Activated CD8-positive, alpha-beta T cell treated with anti-CD3 and anti-CD28 coated beads for 36 hours (primary cell): Measurements from ENCODE around the gene CCDC92B. TPM values are rescaled to one million over a fixed set of nuclear protein-coding genes. Genes with fewer than 3 reads are reported as not detected.
A peak's percentile ranks its signal among the peaks of the same experiment; 100 is the strongest.
"Not testable (repeated sequence)": the region's sequence is repeated elsewhere in the genome, so short reads cannot be mapped to it uniquely, and the experiment has no call there.

Experiments
- ATAC-seq: fragments of 200-7000 bp; cut with Tn5 transposase; one replicate; pipeline ENCODE4 v1.10.0; 2021; ENCODE audit warnings: mild to moderate bottlenecking, moderate library complexity
- CTCF ChIA-PET: fragments of 350-600 bp; sonication (Branson Sonifier 250); formaldehyde crosslinking; loops from one replicate; lab custom pipeline; 2021; ENCODE audit warnings: antibody characterized with exemption; lab: Charles Lee
- POLR2A ChIA-PET: fragments of 350-600 bp; sonication (Branson Sonifier 250); formaldehyde crosslinking; loops from one replicate; lab custom pipeline; 2021; ENCODE audit warnings: antibody characterized with exemption; lab: Charles Lee
- DNase-seq: peaks from one replicate; pipeline ENCODE4 v3.0.0-alpha.2; 2020
- H3K27ac Mint-ChIP-seq: one replicate; pipeline ENCODE4 v1.8.0; 2021; ENCODE audit warnings: mild to moderate bottlenecking, mixed read lengths
- H3K27me3 Mint-ChIP-seq: one replicate; pipeline ENCODE4 v1.8.0; 2021; ENCODE audit warnings: mixed read lengths
- H3K36me3 Mint-ChIP-seq: one replicate; pipeline ENCODE4 v1.8.0; 2021; ENCODE audit warnings: low read depth, mixed read lengths
- H3K4me1 Mint-ChIP-seq: one replicate; pipeline ENCODE4 v1.8.0; 2021; ENCODE audit warnings: low read depth, mixed read lengths
- H3K4me3 Mint-ChIP-seq: one replicate; pipeline ENCODE4 v1.8.0; 2021; ENCODE audit warnings: mild to moderate bottlenecking, moderate library complexity, mixed read lengths
- H3K9me3 Mint-ChIP-seq: one replicate; pipeline ENCODE4 v1.8.0; 2021; ENCODE audit warnings: mixed read lengths
- intact Hi-C: fragments of 100-400 bp; cut with micrococcal nuclease; formaldehyde crosslinking; loops from one replicate; pipeline ENCODE4 v1.10.0; 2022
- total RNA-seq, 2 experiments: library from RNA; stranded (reverse); gene quantifications; one replicate each; pipeline ENCODE4 v1.2.3, GENCODE V29; 2021
- TF ChIP-seq, protein P1 (sequence below): fragments of 200-600 bp; IDR thresholded peaks from one replicate; pipeline ENCODE4 v1.8.0; 2022; ENCODE audit warnings: antibody characterized with exemption, mild to moderate bottlenecking

CCDC92B gene
- total RNA-seq, 2 experiments from 2014 or later = 0.09 TPM; not detected in 1

DNA sequence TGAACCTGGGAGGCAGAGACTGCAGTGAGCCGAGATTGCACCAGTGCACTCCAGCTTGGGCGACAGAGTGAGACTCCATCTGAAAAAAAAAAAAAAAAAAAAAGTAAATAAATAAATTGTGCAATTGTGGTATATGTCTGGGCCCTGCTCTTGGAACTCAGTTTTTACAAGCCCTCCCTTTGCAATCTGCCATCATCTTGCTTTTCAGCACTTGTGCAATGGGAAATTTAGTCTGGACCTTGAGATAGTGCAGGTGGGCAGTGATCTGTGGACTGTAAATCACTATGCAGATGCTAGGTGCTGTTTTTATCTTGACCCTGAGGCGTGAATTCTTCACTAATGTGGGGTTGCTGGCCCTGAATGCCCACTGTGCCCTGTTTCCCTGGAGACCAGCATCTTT, 40.2 kb upstream of the CCDC92B start:
- POLR2A ChIA-PET = interaction anchor here (1.3 kb wide), 1 partner anchor 40 kb away, joined by 4 read pairs; the partner anchor contains the start of gene CCDC92B
- CTCF ChIA-PET = interaction anchor here (2.0 kb wide), 1 partner anchor 59 kb away, joined by 11 read pairs; no protein-coding TSS in a partner anchor
- Mint-ChIP-seq H3K4me3 (no peak overlapping the region), H3K9me3 (no peaks in the 10 kb centered on the region), H3K4me1 (peaks cover 31% of the 10 kb centered on the region), H3K27me3 (peaks cover 28% of the 10 kb centered on the region), H3K36me3 (no peaks in the 10 kb centered on the region), H3K27ac (no peak overlapping the region)
- DNase-seq (no peak), ATAC-seq (no peak)
- TF ChIP-seq, protein P1, sequence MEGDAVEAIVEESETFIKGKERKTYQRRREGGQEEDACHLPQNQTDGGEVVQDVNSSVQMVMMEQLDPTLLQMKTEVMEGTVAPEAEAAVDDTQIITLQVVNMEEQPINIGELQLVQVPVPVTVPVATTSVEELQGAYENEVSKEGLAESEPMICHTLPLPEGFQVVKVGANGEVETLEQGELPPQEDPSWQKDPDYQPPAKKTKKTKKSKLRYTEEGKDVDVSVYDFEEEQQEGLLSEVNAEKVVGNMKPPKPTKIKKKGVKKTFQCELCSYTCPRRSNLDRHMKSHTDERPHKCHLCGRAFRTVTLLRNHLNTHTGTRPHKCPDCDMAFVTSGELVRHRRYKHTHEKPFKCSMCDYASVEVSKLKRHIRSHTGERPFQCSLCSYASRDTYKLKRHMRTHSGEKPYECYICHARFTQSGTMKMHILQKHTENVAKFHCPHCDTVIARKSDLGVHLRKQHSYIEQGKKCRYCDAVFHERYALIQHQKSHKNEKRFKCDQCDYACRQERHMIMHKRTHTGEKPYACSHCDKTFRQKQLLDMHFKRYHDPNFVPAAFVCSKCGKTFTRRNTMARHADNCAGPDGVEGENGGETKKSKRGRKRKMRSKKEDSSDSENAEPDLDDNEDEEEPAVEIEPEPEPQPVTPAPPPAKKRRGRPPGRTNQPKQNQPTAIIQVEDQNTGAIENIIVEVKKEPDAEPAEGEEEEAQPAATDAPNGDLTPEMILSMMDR = no peak
- intact Hi-C loops = loop anchor here (10.0 kb wide), 1 partner anchor 45 kb away; no protein-coding TSS in a partner anchor

- peaks cover 3% of the 10 kb centered on the region for H3K4me1 Mint-ChIP-seq
- peak; percentile 100 for ATAC-seq
- intact Hi-C loops = loop anchor here (10.0 kb wide), 1 partner anchor 48 kb away; no protein-coding TSS in a partner anchor
- CTCF ChIA-PET = interaction anchor here (0.8 to 2.9 kb wide), 26 partner anchors 9 to 227 kb away, joined by 3 to 25 read pairs (median 4); partner anchors contain the start of gene RAP1GAP2
- peaks cover 11% of the 10 kb centered on the region for H3K27me3 Mint-ChIP-seq
- no peak overlapping the region for H3K4me3 Mint-ChIP-seq
- TF ChIP-seq, protein P1 = peak; percentile 93
- POLR2A ChIA-PET = interaction anchor here (0.6 kb wide), 2 partner anchors 74 to 104 kb away, joined by 3 to 5 read pairs; no protein-coding TSS in a partner anchor
- H3K27ac Mint-ChIP-seq = no peak overlapping the region
- H3K36me3 Mint-ChIP-seq = no peaks in the 10 kb centered on the region
- DNase-seq = peak; percentile 94
- no peaks in the 10 kb centered on the region for H3K9me3 Mint-ChIP-seq
These were observed 36.9 kb upstream of the CCDC92B start for GRCh38 chr17:2786176-2786881.

DNA sequence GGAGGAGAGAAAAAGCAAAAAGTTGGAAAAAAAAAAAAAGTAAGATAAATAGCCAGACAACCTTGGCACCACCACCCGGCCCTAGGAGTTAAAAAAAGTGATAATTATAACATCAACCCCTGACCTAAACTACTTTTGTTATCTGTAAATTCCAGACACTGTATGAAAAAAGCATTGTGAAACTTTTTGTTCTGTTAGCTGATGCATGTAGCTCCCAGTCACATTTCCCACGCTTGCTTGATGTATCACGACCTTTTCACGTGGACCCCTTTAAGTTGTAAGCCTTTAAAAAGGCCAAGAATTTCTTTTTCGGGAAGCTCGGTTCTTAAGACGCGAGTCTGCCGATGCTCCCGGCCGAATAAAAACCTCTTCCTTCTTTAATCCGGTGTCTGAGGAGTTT, 35.9 kb upstream of the CCDC92B start:
- not testable (repeated sequence) for DNase-seq, H3K36me3 Mint-ChIP-seq, H3K4me3 Mint-ChIP-seq, ATAC-seq, H3K27ac Mint-ChIP-seq, H3K27me3 Mint-ChIP-seq, H3K4me1 Mint-ChIP-seq, H3K9me3 Mint-ChIP-seq
- intact Hi-C loops = loop anchor here (10.0 kb wide), 1 partner anchor 49 kb away; no protein-coding TSS in a partner anchor
- ChIA-PET CTCF (interaction anchor here (0.8 to 2.9 kb wide), 21 partner anchors 8 to 228 kb away, joined by 3 to 25 read pairs (median 4); partner anchors contain the start of gene RAP1GAP2), POLR2A (interaction anchor here (0.6 to 0.9 kb wide), 2 partner anchors 29 to 105 kb away, joined by 3 to 4 read pairs; no protein-coding TSS in a partner anchor)

GRCh38 chr17:2784864-2785263, 35.4 kb upstream of the CCDC92B start:
- H3K4me1 Mint-ChIP-seq = no peaks in the 10 kb centered on the region
- no peaks in the 10 kb centered on the region for H3K9me3 Mint-ChIP-seq
- no peak overlapping the region for H3K4me3 Mint-ChIP-seq
- no peak overlapping the region for H3K27ac Mint-ChIP-seq
- H3K27me3 Mint-ChIP-seq = peaks cover 7% of the 10 kb centered on the region
- no peaks in the 10 kb centered on the region for H3K36me3 Mint-ChIP-seq
- intact Hi-C loops = loop anchor here (10.0 kb wide), 1 partner anchor 50 kb away; no protein-coding TSS in a partner anchor
- ATAC-seq (no peak), DNase-seq (no peak)
- CTCF ChIA-PET = interaction anchor here (1.1 to 2.9 kb wide), 6 partner anchors 9 to 71 kb away, joined by 3 to 25 read pairs (median 7); partner anchors contain the start of gene RAP1GAP2
- POLR2A ChIA-PET = interaction anchor here (0.9 kb wide), 1 partner anchor 30 kb away, joined by 4 read pairs; no protein-coding TSS in a partner anchor
- TF ChIP-seq, protein P1 = no peak

- Mint-ChIP-seq H3K4me1 (no peaks in the 10 kb centered on the region), H3K36me3 (no peaks in the 10 kb centered on the region), H3K4me3 (no peak overlapping the region), H3K9me3 (no peaks in the 10 kb centered on the region), H3K27ac (no peak overlapping the region), H3K27me3 (peaks cover 5% of the 10 kb centered on the region)
- no peak for DNase-seq
- TF ChIP-seq, protein P1 = no peak
- no peak for ATAC-seq
- CTCF ChIA-PET = interaction anchor here (1.0 to 1.4 kb wide), 3 partner anchors 13 to 64 kb away, joined by 3 read pairs; partner anchors contain the start of gene RAP1GAP2
- POLR2A ChIA-PET = interaction anchor here (0.9 to 1.3 kb wide), 2 partner anchors 31 to 42 kb away, joined by 3 to 4 read pairs; no protein-coding TSS in a partner anchor
- intact Hi-C loops = loop anchor here (10.0 kb wide), 1 partner anchor 51 kb away; no protein-coding TSS in a partner anchor
These were observed 34.0 kb upstream of the CCDC92B start for GRCh38 chr17:2783310-2784030.
